ENCODE data around the gene RAB40C. TPM values are rescaled to one million over a fixed set of nuclear protein-coding genes. Genes with fewer than 3 reads are reported as not detected.
"Not testable (repeated sequence)": the region's sequence is repeated elsewhere in the genome, so short reads cannot be mapped to it uniquely, and the experiment has no call there.

RAB40C gene
- total RNA-seq, 1 donor from 2014 or later, result 25.1 TPM

DNA sequence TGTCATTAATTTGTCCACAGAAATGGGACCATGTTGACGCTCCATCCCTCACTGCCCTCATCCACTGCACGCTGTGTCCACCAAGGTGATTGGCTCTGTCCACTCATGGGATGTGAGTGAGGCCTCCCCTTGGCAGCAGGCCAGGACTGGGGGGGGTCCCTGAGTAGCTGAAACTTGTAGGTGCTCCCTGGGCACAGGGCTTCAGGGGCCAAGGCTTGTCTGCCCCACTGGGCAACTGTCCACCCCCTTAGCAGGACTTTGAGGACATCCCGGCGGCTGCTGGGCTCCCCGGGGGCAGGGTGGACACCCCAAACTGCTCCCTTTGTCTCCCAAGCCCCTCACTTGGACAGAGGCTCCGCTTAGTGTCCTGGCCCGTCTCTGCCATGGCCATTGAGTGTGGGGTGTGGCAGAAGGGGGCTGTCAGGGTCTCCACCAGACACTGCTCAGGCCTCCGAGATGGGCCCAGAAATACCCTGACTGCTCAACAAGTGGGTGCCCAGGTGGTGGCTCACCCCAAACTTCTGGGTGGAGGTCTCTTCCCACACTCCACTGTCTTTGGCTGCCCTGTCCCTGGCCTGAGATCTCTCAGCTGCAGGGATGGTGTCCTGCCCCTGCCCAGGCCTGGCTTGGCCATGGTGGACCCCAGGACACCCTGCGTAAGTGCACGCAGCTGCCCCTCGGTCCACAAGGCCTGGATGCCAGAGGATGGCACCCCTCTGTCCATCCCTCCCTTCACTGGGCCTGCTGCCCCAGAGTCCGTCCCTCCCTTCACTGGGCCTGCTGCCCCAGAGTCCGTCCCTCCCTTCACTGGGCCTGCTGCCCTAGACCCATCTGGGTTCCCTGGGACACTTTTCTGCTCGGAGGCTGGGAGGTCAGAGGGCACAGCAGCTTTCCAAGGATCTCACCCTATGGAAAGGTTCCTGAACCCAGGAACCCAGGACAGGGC is 2.9 kb upstream of the RAB40C start:
- no peak for DNase-seq (ENCODE audit: extremely low read depth, low read depth, low spot score)

DNA sequence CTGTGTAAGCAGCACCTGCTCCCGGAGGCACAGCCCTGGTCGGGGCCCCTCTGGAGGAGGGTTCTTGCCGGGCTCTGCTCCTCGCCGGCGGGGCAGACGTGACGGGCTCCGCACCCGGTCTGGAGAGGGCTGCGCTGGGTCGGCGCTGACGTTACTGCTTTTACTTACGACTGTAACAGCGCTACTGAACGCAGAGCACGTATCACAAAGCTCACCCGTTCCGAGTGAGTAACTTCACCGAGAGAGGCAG is 1.3 kb upstream of the RAB40C start:
- no peak for DNase-seq (ENCODE audit: extremely low read depth, low read depth, low spot score)

DNA sequence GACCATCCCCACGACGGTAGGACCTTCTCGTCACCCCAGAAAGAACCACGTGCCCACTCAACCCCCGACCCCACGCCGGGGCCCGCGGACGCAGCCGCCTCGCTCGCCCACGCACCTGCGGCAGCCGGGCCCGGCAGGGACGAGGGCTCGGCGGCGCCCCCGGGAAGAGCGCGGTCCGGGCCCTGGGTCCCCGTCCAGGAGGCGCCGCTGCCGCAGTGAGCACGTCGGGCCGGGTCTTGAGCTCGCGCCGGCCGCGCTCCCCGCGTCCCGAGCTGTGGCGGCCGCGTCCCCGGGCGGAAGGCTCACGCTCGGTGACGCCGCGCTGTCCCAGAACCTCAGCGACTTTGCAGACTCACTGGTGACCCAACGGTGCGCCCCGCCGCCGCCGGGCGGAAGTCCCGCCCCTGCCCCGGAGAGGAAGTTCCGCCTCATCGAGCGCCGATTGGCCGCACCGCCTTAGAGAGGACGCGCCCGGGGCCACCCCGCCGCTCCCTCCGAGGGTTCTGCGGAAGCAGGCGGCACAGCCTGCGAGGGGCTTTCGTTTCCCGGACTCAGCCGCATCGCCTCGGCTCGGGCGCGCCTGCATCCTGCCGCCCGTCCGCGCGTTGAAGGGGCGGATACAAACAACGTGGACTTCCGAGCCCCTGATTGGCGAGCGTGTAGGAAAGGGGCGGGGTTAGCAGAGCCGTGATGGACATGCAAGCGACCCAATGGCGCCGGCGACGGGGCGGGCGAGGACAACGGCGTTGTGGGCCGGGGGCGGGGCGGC is 793 bp upstream of the RAB40C start:
- DNase-seq (ENCODE audit: extremely low read depth, low read depth, low spot score), result peak; percentile 34

DNA sequence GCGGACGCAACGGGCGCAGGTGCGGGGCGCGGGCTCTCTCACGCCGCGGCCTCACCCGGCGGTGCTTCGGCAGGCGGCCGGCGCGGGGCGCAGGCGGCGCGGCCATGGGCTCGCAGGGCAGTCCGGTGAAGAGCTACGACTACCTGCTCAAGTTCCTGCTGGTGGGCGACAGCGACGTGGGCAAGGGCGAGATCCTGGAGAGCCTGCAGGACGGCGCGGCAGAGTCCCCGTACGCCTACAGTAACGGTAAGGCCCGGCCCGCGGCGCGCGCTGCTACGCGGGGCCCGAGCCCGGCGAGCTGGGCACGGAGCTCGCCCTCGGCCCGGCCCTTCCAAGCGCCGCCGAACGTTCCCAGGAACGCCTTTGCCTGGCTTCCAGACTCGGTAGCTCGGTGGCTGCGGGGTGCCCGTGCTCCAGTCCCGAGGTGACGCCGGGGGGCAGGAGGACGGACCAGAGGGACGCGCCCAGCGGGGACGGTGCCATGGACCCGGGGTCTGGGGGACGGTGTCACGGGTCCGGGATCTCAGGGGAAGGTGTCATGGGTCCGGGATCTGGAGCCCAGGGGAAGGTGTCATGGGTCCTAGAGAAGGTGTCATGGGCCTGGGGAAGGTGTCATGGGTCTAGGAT is 435 bp downstream of the RAB40C start:
- DNase-seq (ENCODE audit: extremely low read depth, low read depth, low spot score), result no peak

DNA sequence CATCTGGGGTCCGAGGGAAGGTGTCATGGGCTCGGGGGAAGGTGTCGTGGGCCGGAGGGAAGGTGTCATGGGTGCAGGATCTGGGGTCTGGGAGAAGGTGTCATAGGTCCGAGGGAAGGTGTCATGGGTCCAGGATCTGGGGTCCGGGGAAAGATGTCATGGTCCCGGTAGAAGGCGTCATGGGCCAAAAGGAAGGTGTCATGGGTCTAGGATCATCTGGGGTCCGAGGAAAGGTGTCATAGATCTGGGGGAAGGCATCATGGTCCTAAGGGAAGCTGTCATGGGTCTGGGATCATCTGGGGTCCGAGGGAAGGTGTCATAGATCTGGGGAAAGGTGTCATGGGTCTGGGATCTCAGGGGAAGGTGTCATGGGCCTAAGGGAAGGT is 942 bp downstream of the RAB40C start:
- DNase-seq (ENCODE audit: extremely low read depth, low read depth, low spot score), result no peak

DNA sequence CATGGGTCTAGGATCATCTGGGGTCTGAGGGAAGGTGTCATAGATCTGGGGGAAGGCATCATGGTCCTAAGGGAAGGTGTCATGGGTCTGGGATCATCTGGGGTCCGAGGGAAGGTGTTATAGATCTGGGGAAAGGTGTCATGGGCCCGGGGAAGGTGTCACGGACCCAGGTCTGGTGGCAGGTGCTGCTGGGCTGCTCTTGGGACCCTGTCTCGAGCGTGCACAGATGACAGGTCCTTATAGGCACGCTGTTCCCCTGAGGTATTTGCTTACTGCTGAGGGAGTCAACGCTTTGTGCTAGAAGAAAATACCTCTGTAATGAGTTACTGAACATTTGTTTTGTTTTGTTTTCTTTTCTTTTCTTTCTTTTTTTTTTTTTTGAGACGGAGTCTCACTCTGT is 1.4 kb downstream of the RAB40C start:
- DNase-seq (ENCODE audit: extremely low read depth, low read depth, low spot score), result no peak

DNA sequence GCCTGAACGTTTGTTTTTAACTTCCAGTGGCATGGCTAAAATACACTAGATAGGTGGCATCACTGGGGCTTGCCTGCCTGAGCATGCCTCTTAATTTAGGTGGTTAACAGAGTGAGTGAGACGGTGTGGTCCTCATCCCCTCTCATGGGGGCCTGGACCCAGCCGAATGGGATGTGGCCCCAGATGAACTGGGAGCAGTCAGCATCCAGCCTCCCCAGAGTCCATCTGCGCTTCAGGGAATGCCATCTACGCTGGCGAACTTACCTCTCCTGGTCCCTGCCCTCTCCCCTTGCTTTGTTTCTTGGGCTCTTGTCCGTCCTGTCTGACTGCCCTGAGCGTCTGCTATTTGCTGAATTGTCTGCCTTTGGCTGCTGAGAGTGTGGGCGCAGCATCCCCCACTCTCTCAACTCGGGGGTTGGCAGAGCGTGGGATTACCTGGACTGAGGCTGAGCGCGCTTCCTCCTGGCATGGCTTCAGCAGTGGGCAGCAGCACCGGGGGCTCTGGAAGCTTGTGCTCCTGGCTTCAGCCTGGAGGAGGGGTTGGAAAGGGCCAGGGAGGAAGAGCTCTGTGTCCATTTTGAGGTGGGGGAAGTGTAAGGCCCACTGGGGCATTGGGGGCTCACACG is 2.1 kb downstream of the RAB40C start:
- DNase-seq (ENCODE audit: extremely low read depth, low read depth, low spot score), result no peak

DNA sequence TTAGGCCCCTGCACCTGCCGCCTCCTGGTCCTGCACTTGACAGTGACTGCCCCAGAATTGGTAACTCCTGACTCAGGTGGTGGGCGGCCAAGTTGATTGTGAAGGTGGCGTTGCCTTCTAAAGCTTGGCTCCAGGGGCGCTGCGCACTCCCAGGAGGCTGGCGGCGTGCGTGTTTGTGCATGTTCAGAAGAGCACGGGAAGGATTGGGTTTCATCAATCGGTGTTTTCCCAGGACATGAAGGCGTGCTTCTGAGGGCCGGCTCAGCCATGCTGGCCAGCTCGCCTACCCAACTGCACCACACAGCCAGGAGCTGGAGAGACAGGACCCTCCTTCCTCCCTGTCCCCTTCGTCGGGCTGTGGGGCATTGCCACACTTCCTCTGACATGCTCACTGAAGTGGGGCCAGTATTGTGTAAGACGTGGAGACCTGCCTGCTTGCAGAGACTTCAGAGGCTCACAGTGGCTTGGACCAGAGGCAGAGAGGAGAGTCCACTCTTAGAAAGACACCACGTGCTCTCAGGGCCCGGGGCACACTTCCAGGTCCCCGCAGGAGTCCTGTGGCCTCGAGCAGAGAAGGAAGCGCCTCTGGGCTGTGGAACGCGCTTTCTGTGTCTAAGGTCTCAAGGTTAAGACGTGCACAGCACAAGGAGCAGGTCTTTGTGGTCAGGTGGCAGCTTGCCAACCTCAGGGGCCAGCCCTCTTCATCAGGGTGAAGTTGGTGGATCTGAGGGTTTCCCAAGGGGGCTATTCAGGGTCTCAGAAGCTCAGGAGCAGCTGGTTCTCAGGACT is 2.8 kb downstream of the RAB40C start:
- no peak for DNase-seq (ENCODE audit: extremely low read depth, low read depth, low spot score)

DNA sequence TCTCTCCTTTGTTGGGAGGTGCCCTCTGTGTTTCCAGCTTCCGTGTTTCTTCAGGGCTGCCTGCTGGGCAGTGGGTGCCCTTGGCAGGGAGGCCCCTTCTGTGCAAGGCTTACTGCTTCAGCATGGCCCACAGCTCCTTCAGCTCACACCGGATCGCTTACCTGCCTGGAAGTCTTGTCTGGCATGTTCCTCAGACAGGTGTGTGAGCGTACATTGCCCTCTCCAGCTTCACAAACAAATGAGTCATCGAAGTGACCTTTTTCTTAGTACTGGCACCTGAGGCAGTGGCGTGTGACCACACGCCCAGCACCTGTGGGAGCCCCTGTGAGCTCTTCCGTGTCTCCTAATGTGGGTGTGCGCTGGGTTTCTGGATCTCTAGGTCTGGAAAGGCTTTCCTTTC is 3.5 kb downstream of the RAB40C start:
- DNase-seq (ENCODE audit: extremely low read depth, low read depth, low spot score), result no peak

DNA sequence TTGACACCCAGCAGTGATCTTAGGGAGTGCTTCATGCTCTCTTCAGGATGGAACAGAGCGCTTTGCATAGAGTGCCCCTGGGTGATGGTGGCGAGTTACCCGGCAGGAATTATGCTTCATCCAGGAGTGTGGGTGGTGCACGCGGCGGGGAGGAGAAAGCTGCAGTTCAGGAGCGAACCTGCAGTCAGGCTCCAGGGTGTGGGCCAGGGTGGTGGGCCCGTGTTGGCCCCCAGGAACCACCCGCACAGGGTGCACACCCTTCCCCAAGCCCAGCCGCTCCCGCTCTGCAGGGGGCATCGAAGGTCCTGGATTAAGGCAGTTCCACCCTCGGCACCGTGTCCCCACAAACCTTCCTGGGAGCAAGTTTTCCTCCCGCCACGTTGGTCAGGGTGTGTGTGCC is 3.9 kb downstream of the RAB40C start:
- DNase-seq (ENCODE audit: extremely low read depth, low read depth, low spot score), result no peak

DNA sequence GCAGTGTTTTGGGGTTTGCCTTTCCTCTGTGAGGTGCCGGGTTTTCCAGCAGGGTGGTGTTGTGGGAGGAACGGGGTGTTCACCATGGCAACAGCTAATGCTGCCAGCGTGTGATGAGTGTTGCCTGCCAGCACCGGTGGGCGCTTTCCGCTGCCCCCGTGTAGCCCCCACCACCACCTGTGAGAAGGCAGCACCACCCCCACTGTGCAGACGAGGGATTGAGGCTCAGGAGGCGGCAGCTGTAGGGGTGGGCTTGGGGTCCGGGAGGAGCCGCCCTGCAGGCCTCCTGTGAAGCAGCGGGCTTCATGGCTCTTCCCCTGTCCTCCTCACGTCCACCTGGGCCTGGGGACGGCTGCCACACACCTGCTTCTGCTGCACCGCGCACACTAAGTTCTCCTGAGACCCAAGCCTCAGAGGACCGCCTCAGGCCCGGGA is 5.2 kb downstream of the RAB40C start:
- no peak for DNase-seq (ENCODE audit: extremely low read depth, low read depth, low spot score)

DNA sequence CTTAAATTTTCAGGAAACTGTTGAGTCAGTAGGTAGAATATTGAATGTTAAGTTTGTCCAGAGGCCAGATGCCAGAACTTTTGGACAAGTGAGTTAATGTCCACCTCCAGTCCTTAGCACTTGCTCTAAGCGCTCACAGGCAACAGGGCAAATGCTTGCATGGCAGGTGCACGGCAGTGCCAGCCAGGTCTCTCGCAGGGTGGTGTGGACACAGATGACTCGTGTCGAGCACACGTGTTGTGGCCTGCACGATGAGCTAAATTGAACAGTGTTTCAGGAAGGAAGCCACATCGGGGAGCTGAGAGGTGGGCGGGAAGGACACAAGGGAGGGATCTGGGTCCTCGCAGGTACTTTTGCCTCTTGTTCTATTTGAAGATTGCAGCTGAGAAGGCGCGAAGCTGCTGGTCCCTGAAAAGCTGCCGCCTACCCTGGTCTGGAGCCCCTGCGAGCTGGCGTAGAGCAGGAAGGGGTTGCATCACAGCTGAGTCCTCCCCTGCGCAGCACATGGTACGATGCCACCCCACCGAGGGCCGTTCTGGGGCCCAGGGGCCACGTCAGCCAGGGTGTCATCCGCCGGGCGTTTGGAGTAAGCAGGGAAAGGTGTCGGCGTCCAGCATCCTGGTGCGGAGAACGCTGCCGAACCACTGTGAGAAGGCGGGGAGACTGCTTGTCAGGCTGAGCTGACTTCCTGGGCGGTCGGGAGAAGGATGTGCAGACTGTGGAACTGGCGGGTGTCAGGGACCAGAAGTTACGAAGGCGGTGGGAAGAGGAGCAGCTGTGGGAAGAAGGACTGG is 6.3 kb downstream of the RAB40C start:
- no peak for DNase-seq (ENCODE audit: extremely low read depth, low read depth, low spot score)

DNA sequence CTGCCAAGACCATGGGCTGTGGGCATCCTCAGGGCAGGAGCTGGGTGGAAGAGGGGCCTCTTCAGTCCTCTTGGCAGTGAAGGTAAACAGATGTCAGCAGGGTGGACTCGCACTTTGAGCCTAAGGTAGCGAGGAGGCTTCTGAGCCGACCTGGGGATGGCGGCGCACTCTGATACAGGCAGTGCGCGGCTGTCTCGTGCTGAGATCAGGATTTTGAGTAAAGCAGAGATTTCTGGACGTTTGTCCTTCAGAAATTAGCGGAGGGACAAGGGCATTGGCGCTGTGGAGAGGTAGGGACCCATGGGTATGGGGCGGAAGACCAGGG is 6.8 kb downstream of the RAB40C start:
- DNase-seq (ENCODE audit: extremely low read depth, low read depth, low spot score), result no peak

DNA sequence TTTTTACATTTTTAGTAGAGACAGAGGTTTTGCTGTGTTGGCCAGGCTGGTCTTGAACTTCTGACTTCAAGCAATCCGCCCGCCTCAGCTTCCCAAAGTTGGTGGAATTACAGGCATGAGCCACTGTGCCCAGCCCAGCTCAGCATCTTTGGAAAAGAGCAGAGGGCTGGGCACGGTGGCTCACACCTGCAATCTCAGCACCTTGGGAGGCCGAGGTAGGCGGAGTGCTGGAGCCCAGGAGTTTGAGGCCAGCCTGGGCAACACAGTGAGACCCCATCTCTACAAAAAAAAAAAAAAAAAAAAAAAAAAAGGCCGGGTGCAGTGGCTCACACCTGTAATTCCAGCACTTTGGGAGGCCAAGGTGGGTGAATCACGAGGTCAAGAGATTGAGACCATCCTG is 7.8 kb downstream of the RAB40C start:
- DNase-seq (ENCODE audit: extremely low read depth, low read depth, low spot score), result not testable (repeated sequence)

DNA sequence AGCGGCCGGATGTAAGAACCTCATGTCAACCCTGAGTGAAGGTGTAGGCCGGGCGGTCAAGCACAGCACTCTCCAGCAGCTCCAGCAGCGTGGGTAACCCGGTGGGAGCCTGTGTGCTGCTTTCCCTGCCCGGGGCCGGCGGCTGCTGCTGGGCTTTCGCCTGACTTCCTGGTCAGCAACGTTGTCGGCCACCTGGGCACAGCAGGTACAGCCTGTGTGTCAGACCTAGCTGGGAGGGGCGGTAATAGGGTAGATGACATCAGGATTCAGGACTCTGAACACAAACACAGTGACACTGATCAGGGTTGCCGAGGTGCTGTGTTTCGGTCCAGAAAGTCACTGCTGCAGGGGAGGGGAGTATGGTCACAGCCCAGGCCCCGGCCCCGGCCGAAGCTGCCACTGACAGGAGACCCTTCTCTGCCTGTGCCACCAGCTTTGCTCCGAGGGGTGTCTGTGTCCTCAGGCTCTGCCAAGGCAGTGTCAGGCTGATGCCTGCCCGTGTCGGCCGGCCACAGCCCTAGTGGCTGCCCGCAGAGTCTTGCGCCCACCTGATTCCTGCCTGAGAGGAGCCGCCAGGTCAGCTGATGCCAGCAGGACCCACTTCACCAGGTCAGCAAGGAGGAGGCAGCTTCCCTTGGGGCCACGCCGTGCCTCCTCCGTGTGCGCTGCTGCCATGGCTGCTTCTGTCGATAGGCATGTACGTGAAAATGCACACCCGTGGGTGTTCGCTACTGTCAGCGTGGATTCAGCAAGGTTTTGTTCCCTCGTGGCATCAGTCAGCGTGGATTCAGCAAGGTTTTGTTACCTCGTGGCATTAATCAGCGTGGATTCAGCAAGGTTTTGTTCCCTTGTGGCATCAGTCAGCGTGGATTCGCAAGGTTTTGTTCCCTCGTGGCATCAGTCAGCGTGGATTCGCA is 9.2 kb downstream of the RAB40C start:
- no peak for DNase-seq (ENCODE audit: extremely low read depth, low read depth, low spot score)

DNA sequence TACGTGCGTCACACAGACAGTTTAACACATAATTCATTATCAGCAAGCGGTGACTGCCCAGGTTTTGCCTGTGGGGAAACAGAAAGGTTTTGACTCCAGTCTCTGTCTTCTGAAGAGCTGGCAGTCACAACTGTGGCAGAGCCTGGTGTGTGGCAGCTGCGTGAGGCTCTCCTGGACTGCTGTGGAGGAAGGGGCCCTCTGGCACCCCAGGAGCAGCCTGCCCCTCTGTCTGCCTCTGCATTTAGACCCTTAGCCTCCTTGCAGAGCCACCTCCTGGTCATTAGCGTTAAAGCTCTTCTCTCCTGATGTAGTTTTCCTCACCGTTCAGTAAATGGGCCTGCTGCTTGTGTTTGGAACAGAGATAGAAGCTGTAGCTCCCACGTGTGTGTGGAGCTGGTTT is 10.9 kb downstream of the RAB40C start:
- DNase-seq (ENCODE audit: extremely low read depth, low read depth, low spot score), result no peak

DNA sequence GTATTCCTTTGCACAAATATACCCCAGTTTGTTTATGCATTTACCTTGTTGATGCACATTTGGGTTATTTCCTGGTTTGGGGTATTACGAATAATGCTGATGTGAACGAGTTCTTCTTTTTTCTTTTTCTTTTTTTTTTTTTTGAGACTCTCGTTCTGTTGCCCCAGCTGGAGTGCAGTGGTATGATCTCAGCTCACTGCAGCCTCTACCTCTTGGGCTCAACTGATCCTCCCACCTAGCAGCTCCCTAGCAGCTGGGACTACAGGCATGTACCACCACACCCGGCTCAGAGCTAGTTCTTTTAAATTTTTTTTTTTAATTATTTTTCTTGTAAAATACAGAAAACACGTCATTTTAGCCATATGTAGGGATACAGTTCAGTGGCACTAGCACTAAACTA is 14.1 kb downstream of the RAB40C start:
- no peak for DNase-seq (ENCODE audit: extremely low read depth, low read depth, low spot score)

DNA sequence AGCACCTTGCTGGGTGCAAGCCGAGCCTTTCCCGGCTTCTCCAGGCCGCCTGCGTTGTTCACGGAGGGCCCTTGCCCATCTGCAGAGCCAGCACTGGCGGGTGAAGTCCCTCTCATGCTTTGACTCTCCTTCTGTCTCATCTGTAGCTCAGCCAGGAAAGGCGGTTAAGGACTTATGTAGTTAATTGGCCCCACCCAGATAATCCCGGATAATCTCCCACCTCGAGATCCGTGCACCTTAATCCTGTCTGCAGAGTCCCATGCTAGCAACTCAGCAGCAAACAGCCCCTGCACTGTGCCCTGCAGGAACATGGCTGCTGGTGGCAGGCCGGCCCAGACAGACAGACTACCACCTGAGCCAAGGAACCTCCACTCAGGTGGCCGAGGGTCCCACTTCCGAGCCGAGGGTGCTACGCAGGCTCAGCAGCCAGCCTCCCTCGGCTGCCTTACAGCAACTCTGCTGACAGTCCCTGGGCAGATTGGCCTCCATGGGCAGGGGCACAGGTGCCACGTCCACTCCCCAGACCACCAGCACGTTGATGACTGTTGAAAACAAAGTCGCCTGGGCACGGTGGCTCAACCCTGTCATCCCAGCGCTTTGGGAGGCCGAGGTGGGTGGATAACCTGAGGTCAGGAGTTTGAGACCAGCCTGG is 16.9 kb downstream of the RAB40C start:
- DNase-seq (ENCODE audit: extremely low read depth, low read depth, low spot score), result no peak

Measured in glomerular endothelial cell (primary cell).